GM21737 (cell line): ENCODE measurements around the gene ASB10.

ENCODE experiments used
- ATAC-seq: cut with Tn5 transposase; IDR thresholded peaks from one replicate; pipeline ENCODE4 v1.9.1; 2021; ENCODE audit warnings: mild to moderate bottlenecking, moderate library complexity; ENCODE audit not compliant: unreplicated experiment

ASB10 gene

DNA sequence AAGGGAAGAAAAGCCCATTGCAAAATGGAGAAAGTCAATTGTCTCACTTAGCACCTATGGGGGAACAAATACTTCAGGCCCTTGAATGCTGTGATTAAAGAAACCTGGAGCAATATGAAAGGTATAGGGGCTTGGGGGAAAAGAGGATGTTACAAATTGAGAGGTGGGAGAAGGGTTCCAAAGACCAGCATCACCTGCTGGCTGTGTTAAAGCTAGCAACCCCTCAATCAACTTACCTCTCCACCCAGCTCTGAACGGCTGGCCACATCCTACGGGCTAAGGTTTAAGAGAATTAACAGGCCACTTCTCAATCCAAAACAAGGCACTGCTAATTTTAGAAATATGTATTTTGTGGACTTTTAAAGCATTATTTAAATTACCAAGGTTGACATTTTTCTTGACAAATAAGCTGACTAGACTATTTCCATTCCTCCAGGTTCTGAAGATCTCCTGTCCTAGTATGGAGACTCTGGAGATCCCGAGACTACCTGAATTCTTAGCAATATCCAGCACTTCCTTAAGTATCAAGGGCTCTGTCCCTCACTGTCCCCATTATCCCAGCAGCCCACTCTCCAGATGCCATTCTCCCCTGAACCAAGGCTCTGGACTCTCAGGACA lies 24.2 kb upstream of the ASB10 start:
- ATAC-seq, result no peak

DNA sequence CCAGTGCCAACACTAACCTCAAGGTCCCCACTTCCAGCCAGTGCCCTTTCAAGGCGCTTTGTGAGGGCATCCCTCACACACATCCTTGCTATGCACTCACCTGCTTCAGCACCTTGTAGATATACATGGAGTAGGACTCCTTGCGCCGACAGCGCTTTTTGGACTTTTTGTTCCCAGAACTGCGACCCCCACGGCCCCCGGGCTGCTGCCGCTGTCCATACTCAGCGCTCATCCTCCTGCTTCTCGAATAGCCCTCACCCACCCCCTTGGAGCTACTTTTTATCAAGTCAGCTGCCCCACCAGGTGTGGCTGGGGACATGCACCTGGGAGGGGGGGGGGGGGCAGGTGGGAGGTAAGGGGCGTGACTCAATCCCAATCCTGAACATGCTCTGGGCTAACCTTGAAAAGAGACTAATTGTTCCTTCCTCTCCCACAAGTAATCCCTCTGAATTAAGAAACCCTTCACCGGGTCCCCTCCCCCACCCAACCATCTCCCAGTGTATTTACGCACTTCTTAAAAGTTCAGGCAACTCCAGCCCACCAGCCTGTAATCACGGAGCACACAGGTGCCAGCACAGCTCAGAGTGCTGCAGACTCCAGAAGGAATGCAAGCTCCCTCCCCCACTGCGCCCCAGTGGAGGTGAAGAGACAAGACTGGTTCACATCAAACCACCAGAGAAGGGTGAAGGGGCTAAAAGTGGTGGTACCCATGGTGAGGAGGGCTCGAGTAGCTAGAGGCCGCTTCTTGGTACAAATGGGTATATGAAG lies 23.2 kb upstream of the ASB10 start, which contains the start of gene H2BK1:
Gene H2BK1, minus strand, starts transcription at position 402 of the 768 bp plus-strand sequence. Its CDS starts 170 bp downstream, at position 232.
- ATAC-seq, result no peak

DNA sequence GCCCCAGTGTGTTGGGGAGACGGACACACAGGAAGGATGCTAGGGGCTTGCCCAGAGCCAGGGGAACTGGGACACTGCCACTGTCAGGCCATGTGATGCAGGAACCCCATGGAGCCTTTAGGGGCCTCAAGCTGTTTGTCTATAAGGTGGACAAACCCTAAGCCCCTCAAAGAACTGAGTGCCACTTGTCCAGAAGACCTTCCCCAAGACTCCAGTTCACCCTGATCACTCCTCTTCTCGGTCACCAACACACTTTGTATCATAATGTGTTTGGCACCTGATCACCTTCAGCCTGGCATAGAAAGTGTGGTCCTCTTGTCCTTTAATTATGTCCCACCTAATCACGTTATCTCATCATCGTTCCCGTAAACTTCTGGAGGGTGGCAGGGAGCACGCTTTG lies 22.5 kb upstream of the ASB10 start:
- ATAC-seq, result no peak

DNA sequence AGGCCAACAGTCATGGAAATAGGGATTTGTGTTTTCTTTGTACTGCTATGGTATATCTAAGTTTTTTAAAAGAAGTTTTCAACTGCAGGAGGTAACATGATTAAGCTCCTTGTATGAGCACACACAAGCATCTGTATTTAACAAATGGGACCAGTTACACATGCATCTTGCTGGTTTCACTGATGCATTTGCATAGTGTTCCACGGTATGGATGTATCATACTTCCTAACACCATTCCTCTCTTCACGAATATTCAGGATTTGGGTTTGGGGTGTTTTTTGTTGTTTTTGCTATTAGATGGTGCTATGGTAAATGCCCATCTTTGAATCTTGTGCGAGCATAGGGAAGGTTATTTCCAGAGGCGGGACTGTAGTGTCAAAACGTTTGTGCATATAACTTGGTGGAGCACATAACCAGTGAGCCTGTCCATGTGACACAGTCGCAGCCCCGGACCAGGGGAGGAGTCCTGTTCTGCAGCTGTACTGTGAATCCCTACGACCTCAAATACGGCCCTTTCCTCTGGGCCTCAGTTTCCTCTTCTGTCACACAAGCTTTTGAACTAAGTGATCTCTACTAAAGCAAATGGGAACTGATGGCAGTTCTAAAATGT lies 21.3 kb upstream of the ASB10 start:
- ATAC-seq, result no peak

DNA sequence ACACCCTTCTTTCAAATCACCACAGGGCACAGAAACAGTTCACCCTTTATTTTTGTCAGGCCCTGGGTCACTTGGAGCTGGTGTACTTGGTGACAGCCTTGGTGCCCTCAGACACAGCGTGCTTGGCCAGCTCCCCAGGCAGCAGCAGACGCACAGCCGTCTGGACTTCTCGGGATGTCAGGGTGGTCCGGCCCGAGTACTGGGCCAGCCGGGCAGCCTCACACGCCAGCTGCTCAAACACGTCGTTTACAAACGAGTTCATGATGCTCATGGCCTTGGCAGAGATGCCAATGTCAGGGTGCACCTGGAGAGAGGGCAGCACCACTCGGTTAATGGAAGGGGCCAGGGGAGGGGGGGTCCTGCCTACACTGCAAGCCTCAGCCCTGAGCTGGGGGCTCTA lies 20.8 kb upstream of the ASB10 start:
- ATAC-seq, result no peak

DNA sequence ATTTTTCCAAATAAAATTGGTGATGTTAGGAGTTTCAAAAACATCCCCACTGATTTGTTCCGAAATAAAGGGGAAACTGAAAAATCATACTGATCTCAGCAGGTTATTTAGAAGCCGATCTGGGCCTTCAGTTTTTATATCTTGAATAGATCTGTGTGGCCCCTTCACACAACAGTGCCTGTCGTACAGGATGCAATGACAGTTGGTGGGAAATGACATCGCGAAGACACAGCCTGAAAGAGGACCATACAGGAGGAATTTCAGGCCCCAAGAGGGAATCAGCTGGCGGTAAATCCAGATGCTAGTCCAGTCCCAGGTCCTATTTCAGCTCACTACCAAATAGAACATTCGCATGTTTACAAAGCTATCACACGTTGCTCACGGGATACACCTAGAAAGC lies 20.3 kb upstream of the ASB10 start:
- ATAC-seq, result no peak

DNA sequence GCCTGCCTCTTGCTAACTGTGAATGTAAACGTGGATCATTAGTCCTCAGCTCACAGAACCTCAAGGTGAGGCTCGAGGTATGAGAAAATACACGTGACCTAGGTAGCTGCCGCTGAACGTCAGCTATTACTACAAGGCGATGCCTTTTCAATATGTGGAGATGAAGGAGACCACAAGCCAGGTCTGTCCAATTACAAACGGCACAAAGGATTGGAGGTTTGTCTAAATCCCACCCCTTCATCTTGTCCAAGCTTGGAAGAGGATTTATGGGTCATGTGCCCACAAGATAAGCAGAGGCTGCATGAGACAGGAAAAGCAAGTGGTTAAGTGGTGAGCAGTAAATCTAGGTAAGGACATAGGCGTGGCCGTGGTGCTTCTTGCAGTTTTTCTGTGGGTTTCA lies 19.9 kb upstream of the ASB10 start:
- ATAC-seq, result no peak

DNA sequence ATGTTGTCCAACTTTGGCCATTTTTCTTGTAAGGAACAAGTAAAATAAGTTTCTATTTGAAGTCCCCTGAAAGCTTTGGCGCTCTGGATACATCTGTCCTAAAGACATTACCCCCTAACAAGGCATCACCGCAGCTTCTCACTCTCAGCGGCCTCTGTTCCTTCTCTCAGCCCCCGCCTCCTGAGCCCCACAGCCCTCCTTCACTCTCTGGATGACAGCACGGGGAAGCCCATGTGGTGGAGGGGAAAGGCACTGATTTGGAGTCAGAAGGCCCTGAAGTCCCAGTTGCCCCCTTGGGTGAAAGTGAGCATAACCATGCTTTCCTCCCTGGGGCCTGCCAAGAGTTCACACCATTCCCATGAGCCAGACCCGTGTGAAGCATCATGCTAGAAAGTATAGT lies 18.7 kb upstream of the ASB10 start:
- ATAC-seq, result no peak

DNA sequence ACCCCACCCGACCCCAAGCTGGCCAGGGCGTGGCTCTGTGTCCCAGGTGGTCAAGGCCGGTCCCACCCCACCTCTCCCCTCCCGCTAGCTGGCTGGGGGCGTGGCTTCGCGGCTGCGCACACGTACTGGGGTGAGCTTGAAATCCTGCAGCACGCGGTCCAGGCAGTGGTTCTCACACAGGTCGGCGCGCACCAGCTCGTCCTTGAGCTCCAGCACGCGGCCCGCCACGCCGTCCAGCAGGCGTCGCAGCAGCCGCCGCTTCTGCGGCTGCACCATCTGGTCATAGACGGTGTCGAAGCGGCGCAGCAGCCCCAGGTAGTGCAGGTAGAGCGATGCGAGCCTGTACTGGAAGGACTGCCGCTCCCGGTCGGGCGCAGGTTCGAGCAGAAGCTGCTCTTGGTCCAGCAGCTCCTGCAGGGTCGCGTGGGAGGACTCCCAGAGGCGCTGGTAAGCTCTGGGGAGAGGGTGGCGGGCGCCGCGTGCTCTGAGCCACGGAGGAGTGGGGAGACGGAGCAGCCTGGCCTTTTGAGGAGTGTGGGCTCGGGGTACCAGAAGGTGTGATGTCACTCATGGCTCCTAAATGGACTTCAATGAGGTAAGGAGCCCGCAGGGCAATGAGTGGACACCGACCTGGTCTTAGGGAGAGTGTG lies 17.5 kb upstream of the ASB10 start:
- no peak for ATAC-seq

DNA sequence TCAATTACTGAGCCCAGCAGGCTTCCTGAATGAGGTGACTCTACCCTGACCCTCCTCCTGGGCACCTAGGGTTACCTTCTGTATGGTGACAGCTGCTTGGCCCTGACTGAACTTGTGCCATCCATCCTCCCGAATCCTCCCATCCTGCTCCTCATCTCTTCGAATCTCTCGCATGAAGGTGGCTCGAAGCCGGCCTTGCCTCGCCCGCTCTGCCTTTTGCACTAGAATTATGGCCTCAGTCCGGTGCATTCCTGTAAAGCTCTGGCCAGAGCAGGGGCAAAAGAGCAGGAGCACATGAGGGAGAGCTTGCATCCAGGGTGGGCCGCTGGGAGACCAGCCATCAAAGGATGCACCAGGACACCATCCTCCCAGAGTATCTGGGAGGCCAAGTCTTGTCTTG lies 15.8 kb upstream of the ASB10 start:
- no peak for ATAC-seq

DNA sequence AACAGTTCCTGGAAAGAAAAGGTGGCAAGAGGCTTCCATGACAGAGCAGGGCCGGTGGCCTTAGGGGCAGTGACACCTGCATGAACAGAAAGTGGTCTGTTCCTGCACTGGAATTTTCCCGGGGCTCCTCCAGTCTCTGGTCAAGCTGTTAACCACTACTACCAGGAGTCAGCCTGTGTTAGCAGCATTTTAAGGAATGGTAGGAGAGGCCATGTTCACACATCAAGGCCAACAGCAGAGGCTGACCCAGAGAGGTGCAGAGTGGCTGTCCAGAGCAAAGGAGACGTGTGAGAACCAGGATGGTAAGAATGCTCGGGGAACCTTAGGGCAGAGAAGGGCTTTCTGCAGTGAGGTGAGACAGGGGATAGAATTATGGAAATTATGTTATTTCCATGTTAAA lies 14.7 kb upstream of the ASB10 start:
- no peak for ATAC-seq

DNA sequence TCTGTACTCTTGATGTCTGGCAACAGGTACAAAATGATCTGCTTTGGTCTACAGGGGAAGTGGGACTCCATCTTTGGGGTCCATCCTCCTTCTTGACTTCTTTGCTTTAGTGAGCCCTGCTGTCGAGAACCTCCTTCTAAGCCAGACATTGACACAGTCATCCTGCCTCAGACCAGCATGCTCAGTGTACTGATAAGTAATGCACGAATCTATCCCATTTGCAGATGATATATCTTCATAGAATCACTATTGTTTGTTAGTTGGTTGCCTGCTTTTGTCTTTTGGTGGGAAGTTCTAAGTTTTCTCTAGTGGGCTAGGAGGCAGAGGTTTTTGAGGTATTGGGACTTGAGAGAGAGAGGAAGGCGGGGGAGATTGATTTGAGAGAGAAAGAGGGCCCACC lies 14.3 kb upstream of the ASB10 start:
- ATAC-seq, result no peak

DNA sequence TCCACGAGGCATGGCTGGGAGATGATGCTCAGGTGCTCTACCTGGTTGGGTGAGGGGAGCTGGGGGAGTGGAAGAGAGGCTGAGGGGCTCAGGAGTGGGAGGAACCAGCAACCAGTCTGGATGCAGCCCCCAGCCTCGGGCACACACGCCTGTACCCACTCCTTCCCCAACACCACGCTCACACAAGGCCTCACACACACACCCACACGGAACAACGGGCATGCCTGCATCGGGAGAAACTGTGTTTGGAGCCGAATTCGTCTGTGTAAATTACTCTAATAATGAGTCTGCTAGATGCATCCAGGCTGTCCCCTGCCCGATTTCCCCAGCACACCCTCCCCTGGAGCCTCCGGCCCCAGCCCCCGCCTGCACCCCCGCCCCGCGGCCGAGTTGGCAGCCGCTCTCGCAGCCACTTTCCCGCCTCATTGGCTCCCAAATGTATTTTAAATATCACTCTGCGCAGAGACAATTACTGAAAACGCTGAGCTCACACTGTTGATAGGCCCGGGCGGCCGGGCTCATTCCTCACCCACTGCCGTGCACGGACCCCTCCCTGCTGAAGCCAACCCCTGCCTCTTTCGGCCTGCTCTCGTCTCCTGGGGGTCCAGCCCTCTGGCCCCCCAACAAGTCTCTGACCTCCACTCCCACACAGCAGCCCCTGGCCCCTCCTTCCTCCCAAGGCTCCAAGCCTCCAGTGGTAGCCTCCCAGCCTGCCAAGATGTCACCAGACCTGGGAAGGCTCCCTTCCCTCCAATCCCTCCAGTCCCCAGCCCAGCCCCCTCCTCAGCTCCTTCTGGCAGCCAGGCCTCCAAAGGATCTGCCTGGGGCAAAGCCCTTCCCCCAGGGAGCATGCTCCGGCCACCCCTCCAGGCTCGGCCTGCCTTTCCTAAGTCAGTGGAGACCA lies 12.1 kb upstream of the ASB10 start:
- ATAC-seq, result no peak

DNA sequence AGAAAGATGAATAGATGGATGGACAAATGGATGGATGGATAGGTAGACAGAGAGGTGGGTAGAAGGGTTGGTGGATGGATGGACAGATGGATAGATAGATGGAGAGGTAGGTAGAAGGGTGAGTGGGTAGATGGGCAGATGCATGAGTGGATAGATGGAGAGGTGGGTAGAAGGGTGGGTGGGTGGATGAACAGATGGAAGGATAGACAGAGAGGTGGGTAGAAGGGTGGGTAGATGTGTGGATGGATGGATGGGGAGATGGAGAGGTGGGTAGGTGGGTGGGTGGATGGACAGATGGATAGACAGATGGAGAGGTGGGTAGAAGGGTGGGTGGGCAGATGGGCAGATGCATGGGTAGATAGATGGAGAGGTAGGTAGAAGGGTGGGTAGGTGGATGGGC lies 10.9 kb upstream of the ASB10 start:
- no peak for ATAC-seq

DNA sequence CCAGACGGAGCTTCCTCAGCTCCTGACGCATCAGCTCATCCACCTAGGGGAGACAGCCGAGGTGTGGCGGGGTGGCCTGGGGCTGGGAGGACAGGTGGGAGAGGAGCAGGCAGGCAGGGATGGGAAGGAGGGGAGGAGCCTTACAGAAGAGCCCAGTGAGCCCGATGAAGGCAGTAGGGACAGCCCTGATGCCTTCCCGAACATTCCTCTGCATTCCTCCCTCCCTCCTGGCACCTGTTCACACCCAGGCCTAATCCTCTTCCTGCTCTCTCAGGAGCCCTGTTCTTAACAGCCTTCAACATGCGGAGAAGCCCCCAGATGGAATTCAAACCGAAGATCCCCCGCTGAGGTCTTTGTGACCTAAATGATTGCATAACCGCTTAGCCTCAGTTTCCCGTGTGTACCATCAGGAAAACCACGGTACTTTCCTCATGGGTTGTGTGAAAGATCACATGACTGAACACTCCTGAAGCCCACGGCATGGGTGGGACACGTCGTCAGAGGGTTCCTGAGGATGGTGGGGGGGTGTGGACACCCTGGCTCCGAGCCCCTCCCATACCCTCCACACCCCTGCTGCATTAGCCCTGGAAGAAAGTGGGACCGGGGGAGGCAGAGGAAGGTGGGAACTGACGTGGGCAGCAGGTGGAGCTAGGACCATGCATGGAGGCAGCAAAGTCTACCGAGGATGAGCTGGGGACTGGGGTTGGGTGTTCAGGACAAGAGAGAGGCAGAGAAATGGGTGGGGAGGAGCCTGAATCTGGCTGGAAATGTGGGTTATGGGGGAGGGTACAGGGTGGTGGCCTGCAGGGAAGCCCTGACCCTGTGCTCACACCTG lies 8.8 kb upstream of the ASB10 start:
- ATAC-seq, result no peak

DNA sequence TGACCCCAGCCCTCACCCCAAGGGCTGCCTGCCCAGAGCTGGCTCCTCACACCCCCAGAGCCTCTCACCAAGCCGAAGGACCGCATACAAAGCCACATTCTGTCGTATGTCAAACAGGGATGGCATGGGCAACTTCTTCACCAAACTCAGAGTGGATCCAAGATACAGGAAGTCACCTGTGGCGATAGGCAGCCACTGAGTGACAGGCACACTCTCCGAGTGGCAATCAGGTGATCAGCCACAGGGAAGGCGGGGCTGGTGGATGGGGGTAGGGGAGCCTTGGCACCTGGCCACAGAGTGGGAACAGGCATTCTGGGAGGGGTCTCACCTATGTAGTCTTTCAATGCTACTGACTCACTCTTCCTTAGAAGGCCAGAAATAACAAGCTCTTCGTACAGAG lies 7.1 kb upstream of the ASB10 start:
- no peak for ATAC-seq

DNA sequence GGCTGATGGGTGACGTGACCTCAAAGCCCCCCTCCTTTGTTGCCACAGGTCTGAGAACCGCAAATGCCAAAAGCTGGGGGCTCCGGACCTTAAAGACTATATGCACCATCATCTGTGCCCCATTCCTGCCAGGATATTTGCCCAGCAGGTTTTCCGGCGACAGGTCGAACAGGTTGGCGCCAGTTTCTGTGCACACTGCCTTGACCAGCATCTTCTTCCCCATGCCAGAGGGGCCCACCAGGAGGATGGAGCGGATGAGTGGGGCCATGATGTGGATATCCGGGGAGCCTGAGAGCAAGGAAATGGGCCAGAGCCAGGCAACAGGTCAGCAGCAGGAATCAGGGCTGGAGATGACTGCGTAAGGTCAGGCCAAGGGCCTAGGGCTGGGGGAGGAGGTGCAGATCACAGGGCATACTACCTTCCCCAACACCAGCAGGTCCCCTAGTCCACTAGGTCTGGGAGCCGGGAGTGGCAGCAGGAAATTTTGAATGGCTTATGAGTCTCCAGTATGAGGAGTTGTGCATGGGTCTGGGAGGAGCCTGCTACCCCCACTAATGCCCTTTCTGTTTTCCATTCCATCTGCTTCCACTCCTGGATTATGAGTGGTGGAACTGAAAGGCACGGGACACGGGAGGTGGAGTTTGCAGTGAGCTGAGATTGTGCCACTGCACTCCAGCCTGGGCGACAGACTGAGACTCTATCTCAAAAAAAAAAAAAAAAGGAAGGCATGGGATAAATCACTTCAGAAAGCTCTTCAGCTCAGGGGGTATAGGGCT lies 6.3 kb upstream of the ASB10 start:
- ATAC-seq, result no peak

DNA sequence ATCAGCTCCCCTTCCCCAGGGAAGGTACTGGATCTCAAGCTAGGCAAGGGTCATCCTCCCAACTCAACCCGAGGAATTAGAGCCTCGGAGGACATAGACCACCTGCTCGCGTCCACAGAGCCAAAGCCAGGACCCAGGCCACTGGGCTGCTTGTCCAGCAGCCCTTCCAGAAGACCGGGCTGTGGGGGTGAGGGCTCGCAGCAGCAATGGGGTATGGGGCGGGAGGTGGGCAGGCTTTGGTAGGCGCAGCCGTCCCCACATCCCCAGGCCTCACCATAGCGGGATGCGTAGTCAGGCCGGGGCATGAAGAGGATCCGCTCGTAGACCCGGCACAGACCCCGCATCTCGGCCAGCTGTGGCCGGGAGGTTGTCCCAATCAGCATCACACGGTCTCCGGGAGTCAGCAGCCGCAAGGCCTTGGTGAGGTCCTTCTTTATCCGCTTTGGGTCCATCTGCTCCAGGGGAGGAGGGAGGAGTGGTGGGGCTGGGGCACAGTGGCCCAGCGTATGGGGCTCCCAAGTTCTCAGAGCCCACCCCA lies 5.0 kb upstream of the ASB10 start:
- no peak for ATAC-seq

DNA sequence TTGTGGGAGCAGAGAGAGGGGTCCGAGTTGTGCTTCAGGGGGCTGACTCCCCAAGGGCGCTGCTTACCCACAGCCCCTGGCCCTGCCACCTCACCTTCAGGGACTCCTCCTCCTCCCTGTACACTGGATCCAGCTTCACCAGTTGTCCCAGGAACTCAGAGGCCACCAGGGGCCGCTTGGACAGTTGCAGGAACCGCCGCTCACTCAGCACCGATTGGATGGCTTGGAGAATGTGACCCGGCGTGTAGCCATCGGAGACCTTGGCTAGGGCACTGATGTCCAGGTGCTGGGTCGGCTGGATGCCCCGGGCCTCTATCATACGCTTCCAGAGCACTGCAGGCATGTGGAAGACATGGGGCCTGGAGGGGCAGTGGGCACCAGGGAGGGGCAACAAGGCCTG lies 4.5 kb upstream of the ASB10 start:
- no peak for ATAC-seq
